OCI-LY7 (cell line): ENCODE results near the gene UQCRC2.

Experiments
- EZH2phosphoT487 ChIP-seq: fragments of 200-600 bp; sonication (generic); IDR thresholded peaks from 2 replicates; pipeline ENCODE4 v1.6.1; 2018; ENCODE audit warnings: low read depth, borderline replicate concordance, mild to moderate bottlenecking, mixed run types, antibody characterized with exemption, low read length, moderate library complexity, mixed read lengths
- TF ChIP-seq, protein P1 (sequence below): fragments of 200-600 bp; sonication (generic); conservative IDR thresholded peaks from 2 replicates; pipeline ENCODE4 v1.5.1; 2014; ENCODE audit warnings: mild to moderate bottlenecking, antibody characterized with exemption, low read length, moderate library complexity, mixed read lengths

DNA sequence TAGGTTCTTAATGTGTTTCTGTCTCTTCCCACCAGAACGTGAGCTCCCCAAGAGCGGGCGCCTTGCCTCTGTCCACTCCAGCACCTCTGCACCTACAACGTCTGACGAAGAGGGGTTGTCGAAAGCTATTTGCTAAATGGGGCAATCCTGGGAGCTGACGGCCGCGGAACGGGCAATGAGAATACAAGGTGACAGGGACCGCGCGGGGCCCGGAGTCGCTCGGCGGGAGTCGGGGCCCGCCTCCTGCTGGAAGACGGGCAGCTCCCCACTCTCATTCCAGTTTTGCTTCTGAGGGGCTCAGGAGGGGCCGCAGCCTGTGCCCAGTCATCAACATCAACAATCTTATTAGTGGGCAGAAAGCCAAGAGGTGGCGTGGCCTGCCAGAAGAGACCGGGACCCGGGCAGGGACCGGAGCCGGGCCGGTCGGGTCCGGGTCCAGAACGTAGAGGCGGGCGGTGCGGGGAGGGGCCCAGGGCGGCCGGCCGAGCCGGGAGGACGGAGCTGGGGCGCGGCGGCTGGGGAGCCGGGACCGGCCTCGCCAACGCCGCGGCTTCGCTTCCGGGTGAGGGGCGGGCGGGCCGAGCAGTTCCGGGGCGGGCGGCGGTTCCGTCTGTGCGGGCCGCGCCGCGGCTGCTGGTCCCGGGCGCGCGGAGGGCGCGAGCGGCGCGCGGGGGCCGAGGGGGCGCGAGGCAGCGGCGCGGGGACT lies 54.5 kb downstream of the UQCRC2 start, which contains the start of gene MOSMO:
- no peak for TF ChIP-seq EZH2phosphoT487
- TF ChIP-seq, protein P1, sequence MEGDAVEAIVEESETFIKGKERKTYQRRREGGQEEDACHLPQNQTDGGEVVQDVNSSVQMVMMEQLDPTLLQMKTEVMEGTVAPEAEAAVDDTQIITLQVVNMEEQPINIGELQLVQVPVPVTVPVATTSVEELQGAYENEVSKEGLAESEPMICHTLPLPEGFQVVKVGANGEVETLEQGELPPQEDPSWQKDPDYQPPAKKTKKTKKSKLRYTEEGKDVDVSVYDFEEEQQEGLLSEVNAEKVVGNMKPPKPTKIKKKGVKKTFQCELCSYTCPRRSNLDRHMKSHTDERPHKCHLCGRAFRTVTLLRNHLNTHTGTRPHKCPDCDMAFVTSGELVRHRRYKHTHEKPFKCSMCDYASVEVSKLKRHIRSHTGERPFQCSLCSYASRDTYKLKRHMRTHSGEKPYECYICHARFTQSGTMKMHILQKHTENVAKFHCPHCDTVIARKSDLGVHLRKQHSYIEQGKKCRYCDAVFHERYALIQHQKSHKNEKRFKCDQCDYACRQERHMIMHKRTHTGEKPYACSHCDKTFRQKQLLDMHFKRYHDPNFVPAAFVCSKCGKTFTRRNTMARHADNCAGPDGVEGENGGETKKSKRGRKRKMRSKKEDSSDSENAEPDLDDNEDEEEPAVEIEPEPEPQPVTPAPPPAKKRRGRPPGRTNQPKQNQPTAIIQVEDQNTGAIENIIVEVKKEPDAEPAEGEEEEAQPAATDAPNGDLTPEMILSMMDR, result no peak
